Endothelial cell of umbilical vein (primary cell): Measurements from ENCODE around the gene HAPLN1.

ENCODE experiments used
- CTCF ChIP-seq, 2 donors: IDR thresholded peaks; 1 replicate in 1 of 2; 2 replicates in 1 of 2; pipeline ENCODE4 v1.5.1; 2011; ENCODE audit warnings: low read length in 2 of 2, mild to moderate bottlenecking in 2 of 2, moderate library complexity in 2 of 2, control low read depth in 1 of 2, inconsistent platforms in 1 of 2, low read depth in 1 of 2; ENCODE audit not compliant: insufficient read depth in 1 of 2; ENCODE audit errors: extremely low read depth in 1 of 2
- MYC ChIP-seq: IDR thresholded peaks from one replicate; pipeline ENCODE4 v1.6.1; 2011; ENCODE audit warnings: mild to moderate bottlenecking, low read depth, low read length

- TF ChIP-seq MYC, result no peak
- no peak for TF ChIP-seq CTCF (IDR thresholded peaks at IDR 0.05; ENCODE audit: extremely low read depth in 1 of 2, insufficient read depth in 1 of 2, low read depth in 1 of 2, low read length in 2 of 2)
These were observed 18.8 kb downstream of the HAPLN1 start for GRCh38 chr5:83701886-83702285.
